ENCODE measurements around the gene ADAT3.

ADAT3 gene

GRCh38 chr19:1901940-1902404 is 3.2 kb upstream of the ADAT3 start:
- in situ Hi-C loops (cut with MboI; ENCODE audit: low pct_unique_long_range_greater_than_20kb, low sequenced_read_pairs, unreplicated experiment): no loop called here
- no peak for DNase-seq (ENCODE audit: low spot score)
- no peak for TF ChIP-seq CTCF (IDR thresholded peaks at IDR 0.05; ENCODE audit: extremely low read depth, insufficient read depth, missing control alignments)

- DNase-seq (ENCODE audit: low spot score): no peak
- in situ Hi-C loops (cut with MboI; ENCODE audit: low pct_unique_long_range_greater_than_20kb, low sequenced_read_pairs, unreplicated experiment): no loop called here
Observed at GRCh38 chr19:1902923-1903322, 2.3 kb upstream of the ADAT3 start.

GRCh38 chr19:1904860-1905109 is 414 bp upstream of the ADAT3 start:
- in situ Hi-C loops (cut with MboI; ENCODE audit: low pct_unique_long_range_greater_than_20kb, low sequenced_read_pairs, unreplicated experiment): no loop called here
- DNase-seq (ENCODE audit: low spot score): no peak
- TF ChIP-seq CTCF (IDR thresholded peaks at IDR 0.05; ENCODE audit: extremely low read depth, insufficient read depth, missing control alignments): no peak

More at GRCh38 chr19:1902923-1903322, 2.3 kb upstream of the ADAT3 start:
- no peak for TF ChIP-seq CTCF (IDR thresholded peaks at IDR 0.05; ENCODE audit: extremely low read depth, insufficient read depth, missing control alignments)

GRCh38 chr19:1905863-1906375 is 720 bp downstream of the ADAT3 start:
- TF ChIP-seq CTCF (IDR thresholded peaks at IDR 0.05; ENCODE audit: extremely low read depth, insufficient read depth, missing control alignments): no peak
- in situ Hi-C loops (cut with MboI; ENCODE audit: low pct_unique_long_range_greater_than_20kb, low sequenced_read_pairs, unreplicated experiment): no loop called here
- DNase-seq (ENCODE audit: low spot score): no peak

- no peak for TF ChIP-seq CTCF (IDR thresholded peaks at IDR 0.05; ENCODE audit: extremely low read depth, insufficient read depth, missing control alignments)
- no peak for DNase-seq (ENCODE audit: low spot score)
- in situ Hi-C loops (cut with MboI; ENCODE audit: low pct_unique_long_range_greater_than_20kb, low sequenced_read_pairs, unreplicated experiment): no loop called here
Observed at GRCh38 chr19:1906985-1907562, 1.9 kb downstream of the ADAT3 start.

- no peak for DNase-seq (ENCODE audit: low spot score)
- in situ Hi-C loops (cut with MboI; ENCODE audit: low pct_unique_long_range_greater_than_20kb, low sequenced_read_pairs, unreplicated experiment): no loop called here
Observed at GRCh38 chr19:1907563-1908363, 2.6 kb downstream of the ADAT3 start.

More at GRCh38 chr19:1907563-1908363, 2.6 kb downstream of the ADAT3 start:
- TF ChIP-seq CTCF (IDR thresholded peaks at IDR 0.05; ENCODE audit: extremely low read depth, insufficient read depth, missing control alignments): no peak

All from GM13977 (cell line).